NCI-H460 (cell line): ENCODE measurements around the gene PLD6. TPM values are rescaled to one million over a fixed set of nuclear protein-coding genes. Genes with fewer than 3 reads are reported as not detected.
A peak's percentile ranks its signal among the peaks of the same experiment; 100 is the strongest.
"Not testable (repeated sequence)": the region's sequence is repeated elsewhere in the genome, so short reads cannot be mapped to it uniquely, and the experiment has no call there.

Experiments
- DNase-seq: peaks from one replicate; pipeline ENCODE4 v3.0.0-alpha.2; 2016; ENCODE audit warnings: low read depth; ENCODE audit errors: extremely low read depth
- polyA plus RNA-seq: library from polyadenylated mRNA; depleted of rRNA; stranded (reverse); fragments of >200 nt; gene quantifications from 2 replicates; pipeline ENCODE4 v1.2.3, GENCODE V29; 2014; cell fraction: nucleus; rRNA removed
- total RNA-seq: library from RNA; depleted of rRNA; stranded (reverse); fragments of >200 nt; shearing (Covaris generic); gene quantifications from 2 replicates; pipeline ENCODE4 v1.2.3, GENCODE V29; 2014; rRNA removed

PLD6 gene, protein sequence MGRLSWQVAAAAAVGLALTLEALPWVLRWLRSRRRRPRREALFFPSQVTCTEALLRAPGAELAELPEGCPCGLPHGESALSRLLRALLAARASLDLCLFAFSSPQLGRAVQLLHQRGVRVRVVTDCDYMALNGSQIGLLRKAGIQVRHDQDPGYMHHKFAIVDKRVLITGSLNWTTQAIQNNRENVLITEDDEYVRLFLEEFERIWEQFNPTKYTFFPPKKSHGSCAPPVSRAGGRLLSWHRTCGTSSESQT
- total RNA-seq = 10.2 and 11.7 TPM in 2 replicates
- polyA plus RNA-seq = 8.0 and 9.1 TPM in 2 replicates

DNA sequence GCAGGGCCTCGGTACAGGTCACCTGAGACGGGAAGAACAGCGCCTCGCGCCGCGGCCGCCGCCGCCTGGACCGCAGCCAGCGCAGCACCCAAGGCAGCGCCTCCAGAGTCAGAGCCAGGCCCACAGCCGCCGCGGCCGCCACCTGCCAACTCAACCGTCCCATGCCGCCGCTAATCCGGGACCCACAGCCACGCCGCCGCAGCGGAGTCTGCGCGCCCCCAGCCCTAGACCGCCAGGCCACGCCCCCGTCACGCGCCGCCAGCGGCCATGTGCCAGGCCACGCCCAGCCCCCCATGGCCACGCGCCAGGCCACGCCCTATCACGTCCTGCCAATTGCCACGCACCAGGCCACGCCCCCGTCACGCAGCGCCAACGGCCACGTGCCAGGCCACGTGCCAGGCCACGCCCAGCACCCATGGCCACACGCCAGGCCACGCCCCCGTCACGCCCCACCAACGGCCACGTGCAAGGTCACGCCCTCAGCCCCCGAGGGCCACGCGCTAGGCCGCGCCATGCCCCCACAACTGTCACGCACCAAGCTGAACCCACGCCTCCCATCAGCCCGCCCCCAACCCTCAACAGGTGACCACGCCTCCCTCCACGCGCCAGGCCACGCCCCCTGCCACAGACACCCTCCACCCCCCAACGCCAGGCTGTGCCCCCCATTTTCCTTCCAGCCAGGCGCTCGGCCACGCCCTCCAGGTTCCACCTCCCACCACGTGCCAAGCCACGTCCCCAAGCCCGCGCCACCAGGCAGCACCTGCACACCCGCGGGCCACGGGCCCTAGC, at the start of gene PLD6:
PLD6 (minus strand) TSS at position 210 of the 789 bp plus-strand sequence; CDS start at position 163, 47 bp downstream.
- DNase-seq = peak; percentile 77

DNA sequence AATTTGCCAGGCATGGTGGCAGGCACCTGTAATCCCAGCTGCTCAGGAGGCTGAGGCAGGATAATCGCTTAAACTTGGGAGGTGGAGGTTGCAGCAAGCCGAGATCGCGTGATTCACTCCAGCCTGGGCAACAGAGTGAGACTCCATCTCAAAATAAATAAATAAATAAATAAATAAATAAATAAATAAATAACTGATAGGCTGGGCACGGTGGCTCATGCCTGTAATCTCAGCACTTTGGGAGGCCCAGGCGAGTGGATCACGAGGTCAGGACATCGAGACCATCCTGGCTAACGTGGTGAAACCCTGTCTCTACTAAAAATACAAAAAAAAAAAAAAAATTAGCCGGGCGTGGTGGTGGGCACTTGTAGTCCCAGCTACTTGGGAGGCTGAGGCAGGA, 49.6 kb upstream of the PLD6 start:
- DNase-seq = not testable (repeated sequence)

DNA sequence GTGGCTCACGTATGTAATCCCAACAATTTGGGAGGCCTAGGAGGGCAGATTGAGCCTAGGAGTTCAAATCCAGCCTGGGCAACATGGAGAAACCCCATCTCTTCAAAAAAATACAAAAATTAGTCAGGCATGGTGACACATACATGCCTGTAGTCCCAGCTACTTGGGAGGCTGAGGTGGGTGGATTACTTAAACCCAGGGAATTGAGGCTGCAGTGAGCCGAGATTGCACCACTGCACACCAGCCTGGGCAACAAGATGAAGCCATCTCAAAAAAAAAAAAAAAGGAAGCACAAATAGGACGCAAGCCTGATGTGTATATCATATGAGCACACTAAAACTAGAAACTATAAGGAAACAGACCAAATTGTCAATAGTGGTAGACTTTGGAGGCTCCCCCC, 47.9 kb upstream of the PLD6 start:
- no peak for DNase-seq

DNA sequence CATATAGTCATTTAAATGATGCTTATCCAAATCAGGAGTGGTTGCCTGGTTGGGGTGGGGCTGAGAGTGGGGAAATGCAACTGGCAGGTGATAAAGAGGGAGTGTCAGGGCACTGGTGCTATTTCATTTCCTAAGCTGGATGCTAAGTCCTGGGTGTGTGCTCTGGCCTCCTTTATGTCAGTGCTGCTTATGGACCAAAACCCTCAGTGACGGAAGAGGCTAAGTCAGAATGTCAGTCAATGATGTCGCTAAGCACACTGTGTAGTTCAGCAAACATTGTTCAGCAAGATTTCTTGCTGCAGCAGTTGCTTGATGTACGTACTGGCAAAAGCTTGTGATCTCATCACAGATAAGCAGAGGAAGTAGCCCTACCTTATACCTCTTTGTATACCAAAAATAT, 47.3 kb upstream of the PLD6 start:
- DNase-seq = no peak

DNA sequence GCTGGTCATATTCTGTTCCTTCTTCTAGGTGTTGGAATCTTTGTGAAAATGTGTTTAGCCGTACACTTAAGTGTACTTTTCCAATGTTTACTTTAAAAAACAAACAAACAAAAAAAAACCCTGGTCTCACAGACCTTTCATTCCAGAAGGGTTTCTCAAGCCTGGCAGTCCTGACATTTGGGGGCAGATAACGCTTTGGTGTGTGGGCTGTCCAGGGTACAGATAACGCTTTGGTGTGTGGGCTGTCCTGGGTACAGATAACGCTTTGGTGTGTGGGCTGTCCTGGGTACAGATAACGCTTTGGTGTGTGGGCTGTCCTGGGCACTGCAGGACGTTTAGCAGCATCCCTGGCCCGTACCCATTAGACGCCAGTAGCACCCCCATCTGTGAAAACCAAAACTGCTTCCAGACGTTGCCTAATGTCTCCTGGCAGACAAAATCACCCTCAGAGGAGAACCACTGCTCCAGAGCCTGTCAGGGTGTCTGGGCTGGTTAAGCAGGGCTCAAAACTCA, 46.1 kb upstream of the PLD6 start:
- DNase-seq = no peak

DNA sequence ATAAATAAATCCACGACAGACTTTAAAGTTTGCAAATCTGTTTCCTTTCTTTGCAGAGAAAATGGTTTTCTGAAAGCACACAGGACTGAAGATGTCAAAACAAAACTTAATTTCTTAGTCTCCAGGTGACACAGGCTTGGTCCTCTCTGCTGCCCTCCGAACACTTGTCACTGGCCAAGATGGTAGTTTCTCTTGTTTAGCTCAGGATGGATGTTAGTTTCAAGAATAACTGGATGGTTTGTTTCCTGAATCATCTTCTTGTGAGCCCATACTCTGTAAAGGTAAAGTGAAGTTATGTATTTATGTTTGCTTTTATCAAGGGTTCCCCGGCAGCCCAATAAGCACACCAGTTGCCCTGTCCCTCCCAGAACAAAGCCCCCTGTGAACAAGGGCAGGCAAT, 40.7 kb upstream of the PLD6 start:
- DNase-seq = no peak

DNA sequence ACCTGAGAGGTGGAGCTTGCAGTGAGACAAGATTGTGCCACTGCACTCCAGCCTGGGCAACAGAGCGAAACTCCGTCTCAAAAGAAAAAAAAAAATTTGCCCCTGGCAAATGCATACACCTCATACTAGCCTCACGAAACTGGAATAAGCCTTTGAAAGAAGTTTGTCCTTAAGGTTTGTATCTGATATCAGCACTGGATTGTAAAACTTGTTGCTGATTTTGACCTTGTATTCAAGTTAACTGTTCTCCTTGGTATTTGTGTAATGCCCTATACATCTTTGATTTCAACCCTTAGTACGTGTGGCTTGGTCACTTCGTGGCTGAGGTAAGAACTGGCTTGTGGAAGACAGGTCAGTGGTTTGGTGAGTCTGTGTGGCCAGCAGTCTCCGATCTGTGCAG, 37.0 kb upstream of the PLD6 start:
- no peak for DNase-seq

DNA sequence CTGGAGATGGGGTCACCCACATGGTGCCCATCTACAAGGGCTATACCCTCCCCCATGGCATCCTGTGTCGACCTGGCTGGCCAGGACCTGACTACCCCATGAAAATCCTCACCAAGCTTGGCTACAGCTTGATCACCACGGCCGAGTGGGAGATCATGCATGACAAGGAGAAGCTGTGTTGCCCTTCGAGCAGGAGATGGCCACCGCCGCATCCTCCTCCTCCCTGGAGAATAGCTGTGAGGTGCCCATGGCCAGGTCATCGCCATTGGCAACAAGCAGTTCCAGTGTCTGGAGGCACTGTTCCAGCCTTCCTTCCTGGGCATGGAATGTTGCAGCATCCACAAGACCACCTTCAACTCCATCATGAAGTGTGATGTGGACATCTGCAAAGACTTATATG, 36.1 kb upstream of the PLD6 start:
- no peak for DNase-seq

DNA sequence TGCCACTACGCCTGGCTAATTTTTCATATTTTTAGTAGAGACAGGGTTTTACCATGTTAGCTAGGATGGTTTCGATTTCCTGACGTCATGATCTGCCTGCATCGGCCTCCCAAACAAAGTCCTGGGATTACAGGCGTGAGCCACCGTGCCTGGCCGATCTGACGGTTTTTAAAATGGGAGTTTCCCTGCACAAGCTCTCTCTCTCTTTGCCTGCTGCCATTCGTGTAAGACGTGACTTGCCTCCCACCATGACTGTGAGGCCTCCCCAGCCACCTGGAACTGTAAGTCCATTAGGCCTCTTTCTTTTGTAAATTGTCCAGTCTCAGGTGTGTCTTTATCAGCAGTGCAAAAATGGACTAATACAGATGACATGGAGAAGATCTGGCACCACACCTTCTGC, 35.5 kb upstream of the PLD6 start:
- DNase-seq = no peak

DNA sequence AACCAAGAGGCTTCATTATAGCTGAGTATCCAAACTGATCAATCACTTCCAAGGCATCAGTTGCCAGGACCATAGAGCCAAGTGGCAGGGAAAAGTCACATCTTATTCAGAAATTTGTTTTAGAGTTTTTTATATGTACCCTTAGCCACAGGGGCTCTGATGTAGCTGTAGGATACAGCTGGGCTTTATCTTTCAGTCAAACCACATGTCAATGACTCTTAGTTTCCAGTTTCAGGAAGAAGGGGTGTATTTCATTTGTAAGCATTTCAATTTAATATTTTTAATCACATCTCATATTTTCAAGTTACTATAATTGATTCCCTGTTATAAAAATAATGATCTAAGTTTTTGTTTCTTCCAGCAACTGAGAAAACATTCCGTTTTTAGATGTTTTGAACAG, 33.7 kb upstream of the PLD6 start:
- no peak for DNase-seq

DNA sequence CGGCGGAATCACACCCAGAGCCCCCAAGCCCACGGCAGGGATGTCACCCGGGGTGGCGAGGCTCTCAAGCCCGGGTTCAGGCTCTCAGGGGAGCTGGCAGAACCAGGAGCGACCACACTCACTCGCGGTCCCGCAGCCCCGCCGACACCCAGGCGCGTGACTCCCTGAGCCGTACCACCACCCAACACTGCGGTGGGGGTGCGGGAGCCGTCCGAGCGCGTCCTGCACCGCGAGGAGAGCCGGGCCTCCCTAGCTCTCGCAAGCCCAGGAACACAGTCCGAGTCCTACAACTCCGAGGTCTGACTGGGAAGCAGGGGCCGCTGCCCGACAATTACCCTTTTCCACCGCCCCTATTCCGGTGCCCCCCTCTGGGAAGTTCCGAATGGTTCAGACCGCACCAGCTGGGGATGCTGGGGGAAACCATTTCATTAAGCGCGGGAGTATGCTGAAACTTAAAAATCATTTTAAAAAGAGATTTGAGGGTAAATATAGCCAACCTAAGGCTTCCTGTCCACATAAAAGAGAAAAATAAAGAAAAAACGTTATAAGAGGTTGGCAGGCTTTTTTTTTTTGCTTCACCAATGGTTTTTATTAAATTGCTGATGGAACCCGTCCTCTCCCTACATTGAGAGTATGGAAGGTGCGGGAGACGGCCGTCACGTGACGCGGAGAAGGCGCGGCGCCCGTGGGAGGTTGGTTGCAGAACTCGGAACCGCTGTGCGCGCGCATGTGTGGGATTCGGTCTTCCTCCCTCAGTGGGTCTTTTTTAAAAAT, 31.1 kb upstream of the PLD6 start, which contains the start of gene FLCN:
FLCN (minus strand) TSS at position 143 of the 774 bp plus-strand sequence. CDS start 9,031 bp downstream, outside the sequence.
- peak; percentile 73 for DNase-seq

DNA sequence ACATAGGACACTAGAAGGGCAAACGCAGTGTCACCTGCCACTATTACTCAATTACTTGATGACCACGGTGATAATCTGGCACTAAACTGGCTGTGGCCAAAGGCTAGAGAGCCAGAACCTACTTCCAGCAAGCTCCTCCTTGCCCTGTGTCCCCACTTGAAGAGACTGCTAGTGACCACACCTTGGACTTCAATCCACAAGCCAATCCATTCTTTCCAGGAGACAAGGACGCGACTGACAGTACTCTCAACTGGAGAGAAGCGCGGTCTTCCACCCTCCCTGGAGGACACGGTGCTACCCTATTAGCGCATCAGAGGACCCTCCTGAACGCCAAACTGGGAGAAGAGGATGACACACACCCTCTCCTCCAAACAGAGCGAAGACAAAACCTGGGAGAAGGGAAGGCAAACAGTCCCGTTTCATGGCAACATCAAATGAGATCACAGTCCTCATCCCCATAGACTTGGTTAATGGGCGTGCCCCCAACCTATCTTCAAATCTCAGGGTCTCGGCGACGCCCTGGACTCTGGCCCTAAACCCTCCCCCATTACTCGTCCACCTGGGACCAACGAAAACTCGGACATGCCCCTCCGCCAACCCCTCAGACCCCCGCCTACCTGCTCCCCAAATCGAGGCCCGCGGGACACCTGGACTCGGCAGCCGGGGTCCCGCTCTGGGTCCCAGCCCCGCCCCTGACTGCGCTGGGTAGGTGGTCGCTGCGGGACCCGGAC, 30.3 kb upstream of the PLD6 start:
- DNase-seq = no peak

DNA sequence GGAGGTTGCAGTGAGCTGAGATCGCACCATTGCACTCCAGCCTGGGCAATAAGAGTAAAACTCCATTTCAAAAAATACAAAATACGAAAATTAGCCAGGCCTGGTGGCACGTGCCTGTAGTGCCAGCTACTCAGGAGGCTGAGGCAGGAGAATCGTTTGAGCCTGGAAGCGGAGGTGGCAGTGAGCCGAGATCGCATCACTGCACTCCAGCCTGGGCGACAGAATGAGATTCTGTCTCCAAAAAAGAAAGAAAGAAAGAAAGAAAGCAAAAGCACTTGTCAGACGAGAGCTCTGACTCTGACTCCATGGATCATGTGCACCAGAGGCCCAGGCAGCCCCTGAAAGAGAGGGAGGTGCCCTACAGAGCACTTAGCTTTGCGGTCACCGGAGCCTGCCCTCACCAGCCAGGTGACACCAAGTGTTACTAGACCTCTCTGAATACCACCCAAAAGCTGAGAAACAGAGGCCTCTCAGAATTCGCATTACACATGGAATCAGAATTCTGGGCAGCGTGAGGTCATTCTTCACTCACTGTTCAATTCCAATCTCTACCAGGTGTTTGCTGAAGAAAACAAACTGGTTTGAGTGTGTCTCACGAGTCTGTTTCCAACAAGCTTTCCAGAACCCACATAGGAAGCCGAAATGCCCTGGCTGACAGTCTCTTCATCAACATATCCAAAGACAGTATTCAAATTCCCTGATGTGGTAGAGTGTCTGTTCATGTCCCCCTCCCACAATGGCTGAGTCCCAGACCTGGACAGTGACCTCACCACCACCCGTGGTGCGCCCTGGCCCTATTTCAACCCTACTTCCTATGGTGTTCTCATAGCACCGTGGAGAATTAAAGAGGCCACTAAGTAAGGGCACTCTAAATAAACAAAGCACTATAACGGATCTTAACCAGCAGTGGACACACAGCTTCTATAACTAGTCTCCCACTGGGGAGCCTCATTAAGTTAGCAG, 29.4 kb upstream of the PLD6 start:
- DNase-seq = no peak

DNA sequence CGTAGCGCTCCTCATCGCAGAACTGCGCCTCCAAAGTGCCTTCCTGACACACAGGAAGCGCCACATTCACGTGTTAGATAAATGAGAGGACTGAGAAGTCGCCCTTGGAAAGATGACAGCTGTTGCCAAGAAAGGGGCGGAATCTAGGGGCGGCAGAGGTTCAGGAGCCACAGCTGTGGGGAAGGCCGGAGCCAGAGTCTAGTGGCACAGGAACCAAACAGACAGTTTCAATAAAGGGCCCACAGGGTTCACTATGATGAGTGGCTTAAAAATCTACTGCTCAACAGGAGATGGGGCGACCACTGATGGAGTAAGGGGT, 26.1 kb upstream of the PLD6 start:
- no peak for DNase-seq

DNA sequence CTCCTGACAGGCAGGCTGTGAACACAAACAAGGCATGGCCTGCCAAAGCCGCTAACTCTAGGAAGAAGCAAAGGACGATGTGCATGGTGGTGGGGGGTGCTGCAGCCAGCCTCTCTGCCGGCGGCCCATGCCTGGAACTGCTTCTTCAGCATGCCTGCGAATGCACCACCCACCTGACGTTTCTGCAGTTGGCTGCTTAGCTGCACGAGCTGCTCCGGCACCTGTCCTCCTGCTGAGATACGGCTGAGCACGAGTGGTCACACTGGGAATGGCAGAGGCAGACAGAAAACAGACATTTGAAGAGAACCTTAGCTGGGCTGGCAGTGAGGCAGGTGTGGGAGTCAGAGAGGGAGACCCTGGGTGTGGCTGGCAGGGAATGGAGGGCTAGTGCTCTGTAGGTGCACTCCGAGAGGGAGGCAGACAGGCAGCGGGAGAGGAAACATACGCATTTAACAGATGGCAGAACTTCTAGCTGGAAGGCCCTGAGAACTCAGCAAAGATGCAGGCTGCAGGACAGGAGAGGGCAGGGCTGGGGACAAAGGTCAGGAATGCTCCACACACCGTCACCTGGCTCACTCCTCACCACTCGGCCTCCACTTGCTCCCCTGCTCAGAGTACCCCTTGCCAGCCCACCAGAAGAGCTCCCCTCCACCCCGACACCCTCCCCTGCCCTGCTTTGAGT, 25.6 kb upstream of the PLD6 start:
- no peak for DNase-seq

DNA sequence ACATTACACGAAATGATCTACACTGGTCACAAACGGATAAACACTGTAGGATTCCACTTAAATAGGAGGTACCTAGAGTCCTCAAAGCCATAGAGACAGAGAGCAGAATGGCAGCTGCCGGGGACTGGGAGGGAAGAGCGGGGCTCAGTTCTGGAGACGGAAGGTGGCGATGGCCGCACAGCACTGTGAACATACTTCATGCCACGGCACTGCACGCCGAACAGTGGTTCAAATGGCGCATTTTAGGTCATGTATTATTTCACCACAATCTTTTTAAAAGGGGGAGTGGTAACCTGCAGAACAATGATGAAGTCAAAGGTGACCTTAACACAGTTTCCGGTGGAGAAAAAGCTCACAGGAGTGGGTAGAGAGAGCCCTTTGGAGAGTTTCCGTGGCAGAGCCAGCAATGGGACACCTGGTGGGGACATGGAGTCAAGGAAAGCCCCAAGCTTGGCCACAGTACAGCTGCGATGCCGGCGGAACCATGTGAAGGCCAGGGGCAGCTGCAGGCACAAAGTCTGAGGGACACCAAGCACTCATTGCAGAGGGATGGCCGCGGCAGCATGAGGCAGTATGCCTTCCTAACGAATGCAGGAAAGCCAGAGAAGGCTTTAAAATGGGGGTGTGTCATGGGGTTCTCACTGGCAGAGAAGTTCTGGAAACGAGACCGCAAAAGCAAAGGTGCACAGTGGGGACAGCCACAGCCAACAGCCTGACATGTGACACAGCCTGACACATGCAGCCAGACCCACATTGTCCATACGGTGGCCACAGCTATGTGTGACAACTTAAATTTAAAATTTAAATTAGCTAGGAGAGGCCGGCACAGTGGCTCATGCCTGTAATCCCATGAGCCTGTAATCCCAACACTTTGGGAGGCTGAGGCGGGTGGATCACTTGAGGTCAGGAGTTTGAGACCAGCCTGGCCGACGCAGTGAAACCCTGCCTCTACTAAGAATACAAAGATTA, 23.6 kb upstream of the PLD6 start:
- no peak for DNase-seq

DNA sequence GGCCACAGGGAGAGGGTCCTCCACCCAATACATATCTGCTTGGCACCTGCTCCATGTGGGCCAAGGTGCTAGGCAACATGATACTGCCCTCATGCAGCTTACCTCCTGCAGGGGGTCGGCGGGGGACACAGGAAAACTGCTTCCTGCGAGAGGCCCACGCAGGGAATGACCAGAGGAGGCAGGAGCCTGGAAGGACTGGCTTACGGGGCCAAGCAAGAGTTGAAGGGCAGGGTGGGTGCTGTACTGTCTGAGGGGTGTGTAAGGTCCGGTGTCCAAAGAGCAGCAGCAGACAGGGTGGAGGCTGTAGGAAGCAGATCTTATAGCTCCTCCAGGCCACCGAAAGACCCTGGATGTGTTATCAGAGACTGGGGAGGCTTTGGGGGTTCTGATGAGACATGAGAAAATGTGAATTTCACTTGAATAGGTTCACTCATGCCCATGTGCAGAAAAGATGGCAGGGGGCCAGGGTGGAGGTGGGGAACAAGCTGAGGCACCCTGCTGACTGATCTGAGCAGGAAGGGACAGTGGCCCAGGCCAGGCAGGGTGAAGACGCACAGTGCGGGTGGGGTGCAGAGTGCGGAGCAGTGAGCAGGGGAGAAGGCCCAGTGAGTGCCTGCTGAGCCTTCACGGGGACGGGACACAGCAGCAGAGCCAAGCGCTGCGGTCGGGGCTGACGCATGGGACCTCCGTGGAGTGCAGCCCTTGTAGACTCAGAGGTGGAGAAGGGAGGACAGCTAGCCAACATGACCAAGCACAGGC, 22.6 kb upstream of the PLD6 start:
- no peak for DNase-seq
